Hindlimb muscle (tissue), 1 donor: ENCODE data around the gene ALKBH5. TPM values are rescaled to one million over a fixed set of nuclear protein-coding genes. Genes with fewer than 3 reads are reported as not detected.
A peak's percentile ranks its signal among the peaks of the same experiment; 100 is the strongest.

Experiments
- DNase-seq: peaks from one replicate; pipeline ENCODE4 v3.0.0-alpha.2; 2013
- polyA plus RNA-seq: library from polyadenylated mRNA; unstranded; fragments of 120-200 nt; gene quantifications from one replicate; pipeline ENCODE4 v1.2.1, GENCODE V29; 2013; ENCODE audit not compliant: insufficient read length

The ALKBH5 gene
- polyA plus RNA-seq, 1 donor, result 71.1 TPM

- peak; percentile 36 for DNase-seq
Measured at GRCh38 chr17:18246880-18247612, 63.4 kb downstream of the ALKBH5 start.

- peak; percentile 46 for DNase-seq
Measured at GRCh38 chr17:18247613-18248001, 64.0 kb downstream of the ALKBH5 start.

GRCh38 chr17:18248300-18248731 lies 64.7 kb downstream of the ALKBH5 start:
- peak; percentile 79 for DNase-seq

- no peak for DNase-seq
Measured at GRCh38 chr17:18248811-18249210, 65.2 kb downstream of the ALKBH5 start.

- no peak for DNase-seq
Measured at GRCh38 chr17:18250259-18250658, 66.6 kb downstream of the ALKBH5 start.

GRCh38 chr17:18250708-18251107 lies 67.1 kb downstream of the ALKBH5 start:
- DNase-seq, result no peak

GRCh38 chr17:18251204-18251603 lies 67.6 kb downstream of the ALKBH5 start:
- no peak for DNase-seq

GRCh38 chr17:18252160-18252559 lies 68.5 kb downstream of the ALKBH5 start:
- DNase-seq, result no peak

GRCh38 chr17:18253187-18253884 lies 69.7 kb downstream of the ALKBH5 start:
- DNase-seq, result no peak

- no peak for DNase-seq
Measured at GRCh38 chr17:18253947-18254821, 70.6 kb downstream of the ALKBH5 start.

- no peak for DNase-seq
Measured at GRCh38 chr17:18254888-18255649, 71.4 kb downstream of the ALKBH5 start.

GRCh38 chr17:18256351-18256750 lies 72.7 kb downstream of the ALKBH5 start:
- no peak for DNase-seq

GRCh38 chr17:18256776-18257175 lies 73.1 kb downstream of the ALKBH5 start:
- DNase-seq, result no peak

- DNase-seq, result no peak
Measured at GRCh38 chr17:18257268-18257981, 73.8 kb downstream of the ALKBH5 start.

GRCh38 chr17:18257982-18258355 lies 74.3 kb downstream of the ALKBH5 start:
- DNase-seq, result peak; percentile 51

- DNase-seq, result peak; percentile 71
Measured at GRCh38 chr17:18258356-18259038, 74.9 kb downstream of the ALKBH5 start, which contains the start of gene FLII. FLII (minus strand) TSS chr17:18258738; CDS start chr17:18258690, 48 bp downstream.
